Caco-2 (cell line): Measurements from ENCODE around the gene PNMA8A. TPM values are rescaled to one million over a fixed set of nuclear protein-coding genes. Genes with fewer than 3 reads are reported as not detected.

Source experiments
- BruUV-seq: library from RNA; stranded (reverse); fragments of 400-500 nt; replicated peaks from 2 replicates; lab custom pipeline; 2021; lab: Mats Ljungman, UMichigan
- CTCF ChIA-PET: fragments of 300-600 bp; sonication (Branson Sonifier 250); formaldehyde crosslinking; loops from one replicate; lab custom pipeline; 2022; ENCODE audit warnings: antibody characterized with exemption; lab: Charles Lee
- POLR2A ChIA-PET: fragments of 300-600 bp; sonication (Branson Sonifier 250); formaldehyde crosslinking; loops from one replicate; lab custom pipeline; 2022; ENCODE audit warnings: antibody characterized with exemption; lab: Charles Lee
- DNase-seq, 2 experiments: peaks; one replicate each; pipeline versions ENCODE4 v3.0.0 to v3.0.0-alpha.2; 2020 to 2022
- H3K27me3 ChIP-seq: replicated peaks from 2 replicates; pipeline ENCODE4 v1.6.0; 2011; ENCODE audit warnings: low read length; ENCODE audit not compliant: control insufficient read depth, insufficient read depth
- H3K36me3 ChIP-seq: 2 replicates; pipeline ENCODE4 v1.5.1; 2011; ENCODE audit warnings: low read length; ENCODE audit not compliant: control insufficient read depth, insufficient read depth
- H3K4me1 ChIP-seq: fragments of 250-450 bp; sonication (Bioruptor Pico); 2 replicates; pipeline ENCODE4 v1.5.1; 2020; ENCODE audit warnings: mild to moderate bottlenecking
- H3K4me3 ChIP-seq: 2 replicates; pipeline ENCODE4 v1.5.1; 2011; ENCODE audit warnings: low read depth, mild to moderate bottlenecking, control low read depth, low read length
- H3K9me3 ChIP-seq: fragments of 250-450 bp; sonication (Bioruptor Pico); 2 replicates; pipeline ENCODE4 v1.5.1; 2020; ENCODE audit warnings: mild to moderate bottlenecking, moderate library complexity
- H3K27ac Mint-ChIP-seq: one replicate; pipeline ENCODE4 v1.8.0; 2022; ENCODE audit warnings: mixed read lengths; ENCODE audit not compliant: unreplicated experiment
- H3K27me3 Mint-ChIP-seq: one replicate; pipeline ENCODE4 v1.8.0; 2022; ENCODE audit warnings: mixed read lengths; ENCODE audit not compliant: insufficient read depth, unreplicated experiment
- H3K36me3 Mint-ChIP-seq: one replicate; pipeline ENCODE4 v1.8.0; 2022; ENCODE audit warnings: mild to moderate bottlenecking, mixed read lengths; ENCODE audit not compliant: insufficient read depth, unreplicated experiment
- H3K4me1 Mint-ChIP-seq: one replicate; pipeline ENCODE4 v1.8.0; 2022; ENCODE audit warnings: low read depth, mixed read lengths; ENCODE audit not compliant: unreplicated experiment
- H3K4me3 Mint-ChIP-seq: one replicate; pipeline ENCODE4 v1.8.0; 2022; ENCODE audit warnings: mild to moderate bottlenecking, moderate library complexity, mixed read lengths; ENCODE audit not compliant: unreplicated experiment
- H3K9me3 Mint-ChIP-seq: one replicate; pipeline ENCODE4 v1.8.0; 2022; ENCODE audit warnings: mixed read lengths; ENCODE audit not compliant: unreplicated experiment
- intact Hi-C: fragments of 100-400 bp; cut with micrococcal nuclease; formaldehyde crosslinking; loops from one replicate; pipeline ENCODE4 v1.10.0; 2022; ENCODE audit not compliant: unreplicated experiment
- total RNA-seq: library from RNA; stranded (reverse); gene quantifications from 2 replicates; pipeline ENCODE4 v1.2.3, GENCODE V29; 2022
- TF ChIP-seq, protein P1 (sequence below), 2 experiments: fragments of 200-600 bp in 1 of 2; IDR thresholded peaks; 1 replicate in 1 of 2; 2 replicates in 1 of 2; pipeline versions ENCODE4 v1.5.1 to v1.8.0; 2011 to 2022; ENCODE audit warnings: antibody characterized with exemption in 1 of 2, control low read depth in 1 of 2, inconsistent platforms in 1 of 2, low read depth in 1 of 2, low read length in 1 of 2, mild to moderate bottlenecking in 1 of 2, moderate library complexity in 1 of 2; ENCODE audit not compliant: insufficient read depth in 1 of 2, severe bottlenecking in 1 of 2, unreplicated experiment in 1 of 2

Gene PNMA8A
- total RNA-seq, 1 experiment from 2014 or later = not detected

- Mint-ChIP-seq H3K4me3 (no peak overlapping the region), H3K9me3 (peaks cover 11% of the 10 kb centered on the region), H3K36me3 (no peaks in the 10 kb centered on the region), H3K27ac (no peak overlapping the region), H3K4me1 (no peaks in the 10 kb centered on the region), H3K27me3 (peaks cover 5% of the 10 kb centered on the region)
- CTCF ChIA-PET = no interaction called here
- intact Hi-C loops = no loop called here
- H3K9me3 ChIP-seq = peaks cover 13% of the 10 kb centered on the region
- H3K27me3 ChIP-seq = no peaks in the 10 kb centered on the region
- POLR2A ChIA-PET = no interaction called here
- DNase-seq = no peak
- no peak overlapping the region for H3K4me3 ChIP-seq
- H3K4me1 ChIP-seq = no peaks in the 10 kb centered on the region
- H3K36me3 ChIP-seq = no peaks in the 10 kb centered on the region
- BruUV-seq = no TSS peak
- TF ChIP-seq, protein P1, sequence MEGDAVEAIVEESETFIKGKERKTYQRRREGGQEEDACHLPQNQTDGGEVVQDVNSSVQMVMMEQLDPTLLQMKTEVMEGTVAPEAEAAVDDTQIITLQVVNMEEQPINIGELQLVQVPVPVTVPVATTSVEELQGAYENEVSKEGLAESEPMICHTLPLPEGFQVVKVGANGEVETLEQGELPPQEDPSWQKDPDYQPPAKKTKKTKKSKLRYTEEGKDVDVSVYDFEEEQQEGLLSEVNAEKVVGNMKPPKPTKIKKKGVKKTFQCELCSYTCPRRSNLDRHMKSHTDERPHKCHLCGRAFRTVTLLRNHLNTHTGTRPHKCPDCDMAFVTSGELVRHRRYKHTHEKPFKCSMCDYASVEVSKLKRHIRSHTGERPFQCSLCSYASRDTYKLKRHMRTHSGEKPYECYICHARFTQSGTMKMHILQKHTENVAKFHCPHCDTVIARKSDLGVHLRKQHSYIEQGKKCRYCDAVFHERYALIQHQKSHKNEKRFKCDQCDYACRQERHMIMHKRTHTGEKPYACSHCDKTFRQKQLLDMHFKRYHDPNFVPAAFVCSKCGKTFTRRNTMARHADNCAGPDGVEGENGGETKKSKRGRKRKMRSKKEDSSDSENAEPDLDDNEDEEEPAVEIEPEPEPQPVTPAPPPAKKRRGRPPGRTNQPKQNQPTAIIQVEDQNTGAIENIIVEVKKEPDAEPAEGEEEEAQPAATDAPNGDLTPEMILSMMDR (IDR thresholded peaks at IDR 0.05; ENCODE audit: insufficient read depth in 1 of 2, low read depth in 1 of 2, low read length in 1 of 2, severe bottlenecking in 1 of 2, unreplicated experiment in 1 of 2) = no peak
These were observed 17.7 kb downstream of the PNMA8A start for GRCh38 chr19:46453661-46454060.

DNA sequence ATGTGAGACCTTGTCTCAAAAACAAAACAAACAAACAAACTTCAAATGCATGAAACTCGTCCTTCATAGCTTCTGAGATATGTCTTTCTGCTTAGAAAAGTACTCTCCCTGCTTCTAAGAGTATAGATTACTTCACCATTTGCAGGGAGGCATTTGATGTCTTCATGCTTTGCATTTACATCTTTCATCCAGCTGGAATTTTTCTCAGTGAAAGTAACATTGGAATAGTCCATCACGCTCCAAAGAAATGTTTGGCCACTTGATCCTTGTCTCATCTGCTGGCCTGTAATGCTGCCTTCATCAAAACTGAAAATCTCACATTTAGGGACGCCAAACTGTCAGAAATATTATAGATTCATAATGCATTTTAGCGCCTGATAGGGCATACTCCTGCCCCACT is 19.2 kb downstream of the PNMA8A start:
- Mint-ChIP-seq H3K4me1 (no peaks in the 10 kb centered on the region), H3K27ac (no peak overlapping the region), H3K36me3 (no peaks in the 10 kb centered on the region), H3K27me3 (peaks cover 5% of the 10 kb centered on the region), H3K4me3 (no peak overlapping the region), H3K9me3 (peaks cover 11% of the 10 kb centered on the region)
- Histone ChIP-seq H3K27me3 (no peaks in the 10 kb centered on the region), H3K9me3 (peaks cover 13% of the 10 kb centered on the region), H3K36me3 (no peaks in the 10 kb centered on the region), H3K4me3 (no peak overlapping the region), H3K4me1 (no peaks in the 10 kb centered on the region)
- BruUV-seq = no TSS peak
- no peak for DNase-seq
- TF ChIP-seq, protein P1 (IDR thresholded peaks at IDR 0.05; ENCODE audit: insufficient read depth in 1 of 2, low read depth in 1 of 2, low read length in 1 of 2, severe bottlenecking in 1 of 2, unreplicated experiment in 1 of 2) = no peak
- intact Hi-C loops = no loop called here
- ChIA-PET CTCF (interaction anchor here (0.5 kb wide), 1 partner anchor 635 kb away, joined by 4 read pairs; no protein-coding TSS in a partner anchor), POLR2A (no interaction called here)

- Mint-ChIP-seq H3K36me3 (no peaks in the 10 kb centered on the region), H3K9me3 (peaks cover 11% of the 10 kb centered on the region), H3K4me3 (no peak overlapping the region), H3K4me1 (no peaks in the 10 kb centered on the region), H3K27ac (no peak overlapping the region), H3K27me3 (peaks cover 5% of the 10 kb centered on the region)
- no peaks in the 10 kb centered on the region for H3K36me3 ChIP-seq
- H3K27me3 ChIP-seq = no peaks in the 10 kb centered on the region
- no peaks in the 10 kb centered on the region for H3K4me1 ChIP-seq
- CTCF ChIA-PET = no interaction called here
- POLR2A ChIA-PET = no interaction called here
- intact Hi-C loops = no loop called here
- H3K9me3 ChIP-seq = peaks cover 13% of the 10 kb centered on the region
- no peak for DNase-seq
- no TSS peak for BruUV-seq
- H3K4me3 ChIP-seq = no peak overlapping the region
- TF ChIP-seq, protein P1 (IDR thresholded peaks at IDR 0.05; ENCODE audit: insufficient read depth in 1 of 2, low read depth in 1 of 2, low read length in 1 of 2, severe bottlenecking in 1 of 2, unreplicated experiment in 1 of 2) = no peak
These were observed 20.0 kb downstream of the PNMA8A start for GRCh38 chr19:46451352-46451751.
